Measurements from ENCODE around the gene RREB1.

The RREB1 gene

GRCh38 chr6:7132398-7133035 lies 24.8 kb downstream of the RREB1 start:
- Mint-ChIP-seq H3K27ac (peak overlapping the region; percentile 82), H3K9me3 (no peaks in the 10 kb centered on the region), H3K36me3 (ENCODE audit: low read depth) (peaks cover 14% of the 10 kb centered on the region), H3K4me1 (peaks cover 56% of the 10 kb centered on the region), H3K27me3 (ENCODE audit: low read depth, poor library complexity) (no peaks in the 10 kb centered on the region), H3K4me3 (no peak overlapping the region)
- no peak for TF ChIP-seq CTCF (IDR thresholded peaks at IDR 0.05)
- DNase-seq: no peak

GRCh38 chr6:7134999-7135745 lies 27.4 kb downstream of the RREB1 start:
- no peaks in the 10 kb centered on the region for H3K27me3 Mint-ChIP-seq (ENCODE audit: low read depth, poor library complexity)
- TF ChIP-seq CTCF (IDR thresholded peaks at IDR 0.05): no peak
- no peak for DNase-seq
- peaks cover 3% of the 10 kb centered on the region for H3K36me3 Mint-ChIP-seq (ENCODE audit: low read depth)
- H3K4me3 Mint-ChIP-seq: no peak overlapping the region
- H3K4me1 Mint-ChIP-seq: peaks cover 65% of the 10 kb centered on the region
- H3K27ac Mint-ChIP-seq: peak overlapping the region; percentile 38
- H3K9me3 Mint-ChIP-seq: no peaks in the 10 kb centered on the region

- H3K27me3 Mint-ChIP-seq (ENCODE audit: low read depth, poor library complexity): no peaks in the 10 kb centered on the region
- no peaks in the 10 kb centered on the region for H3K9me3 Mint-ChIP-seq
- no peak for DNase-seq
- no peak for TF ChIP-seq CTCF (IDR thresholded peaks at IDR 0.05)
- peak overlapping the region; percentile 38 for H3K27ac Mint-ChIP-seq
- H3K4me3 Mint-ChIP-seq: no peak overlapping the region
- peaks cover 68% of the 10 kb centered on the region for H3K4me1 Mint-ChIP-seq
- H3K36me3 Mint-ChIP-seq (ENCODE audit: low read depth): no peaks in the 10 kb centered on the region
These were observed 28.0 kb downstream of the RREB1 start for GRCh38 chr6:7135755-7136154.

GRCh38 chr6:7136859-7137334 lies 29.1 kb downstream of the RREB1 start:
- no peak for DNase-seq
- peaks cover 70% of the 10 kb centered on the region for H3K4me1 Mint-ChIP-seq
- H3K27ac Mint-ChIP-seq: peak overlapping the region; percentile 64
- no peak for TF ChIP-seq CTCF (IDR thresholded peaks at IDR 0.05)
- peak overlapping the region; percentile 34 for H3K4me3 Mint-ChIP-seq
- no peaks in the 10 kb centered on the region for H3K9me3 Mint-ChIP-seq
- H3K36me3 Mint-ChIP-seq (ENCODE audit: low read depth): no peaks in the 10 kb centered on the region
- H3K27me3 Mint-ChIP-seq (ENCODE audit: low read depth, poor library complexity): no peaks in the 10 kb centered on the region

GRCh38 chr6:7137335-7138045 lies 29.7 kb downstream of the RREB1 start:
- Mint-ChIP-seq H3K27me3 (ENCODE audit: low read depth, poor library complexity) (no peaks in the 10 kb centered on the region), H3K4me3 (peak overlapping the region; percentile 67), H3K36me3 (ENCODE audit: low read depth) (no peaks in the 10 kb centered on the region), H3K9me3 (no peaks in the 10 kb centered on the region), H3K27ac (peak overlapping the region; percentile 64), H3K4me1 (peaks cover 71% of the 10 kb centered on the region)
- peak; percentile 30 for DNase-seq
- no peak for TF ChIP-seq CTCF (IDR thresholded peaks at IDR 0.05)

All from nephron progenitor cell (in vitro differentiated cells).